ENCODE data around the gene LRBA.
"Not testable (repeated sequence)": the region's sequence is repeated elsewhere in the genome, so short reads cannot be mapped to it uniquely, and the experiment has no call there.

Gene LRBA

DNA sequence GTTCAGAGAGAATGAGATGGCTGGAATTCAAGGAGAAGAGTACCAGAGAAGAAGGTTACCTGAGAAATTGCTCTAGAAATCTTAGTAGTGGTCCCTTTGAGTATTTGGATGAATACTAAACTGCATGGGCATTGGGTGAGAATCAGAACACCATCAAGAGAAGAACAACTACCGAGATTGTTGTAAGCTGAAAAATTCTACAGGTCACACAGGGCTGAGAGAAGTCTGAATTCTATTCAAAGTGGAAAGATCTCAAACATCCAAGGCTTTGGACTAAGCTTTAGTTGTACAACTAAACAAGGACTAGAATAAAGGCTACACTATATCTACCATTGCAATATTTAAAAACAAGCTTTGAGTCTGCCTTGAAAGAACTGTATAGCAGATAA, 40.8 kb downstream of the LRBA start:
- no peak for DNase-seq

DNA sequence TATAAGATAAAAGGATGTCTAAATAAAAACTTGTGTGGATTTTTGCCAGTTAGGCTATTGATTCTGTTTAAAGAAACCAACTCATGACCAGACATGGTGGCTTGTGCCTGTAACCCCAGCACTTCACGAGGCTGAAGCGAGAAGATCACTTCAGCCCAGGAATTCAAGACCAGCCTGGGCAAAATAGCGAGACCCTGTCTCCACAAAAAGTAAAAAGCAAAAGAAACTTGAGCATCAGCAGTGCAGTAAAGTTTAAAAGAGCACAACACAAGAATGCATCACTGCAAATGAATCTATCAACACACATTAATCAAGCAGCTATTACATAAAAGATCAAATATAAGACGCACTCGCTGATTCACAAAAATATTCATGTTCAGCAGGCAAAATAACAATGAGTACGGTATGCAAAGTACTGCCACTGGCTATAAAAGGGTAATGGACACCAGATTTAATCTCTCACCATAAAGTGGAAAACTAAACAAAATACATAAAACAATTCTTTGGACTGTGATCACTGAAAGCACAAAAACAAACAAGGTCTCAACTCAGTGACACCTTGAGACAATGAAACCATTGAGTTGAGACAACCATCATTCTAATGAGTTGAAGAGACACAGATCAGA, 41.3 kb downstream of the LRBA start:
- DNase-seq: no peak

DNA sequence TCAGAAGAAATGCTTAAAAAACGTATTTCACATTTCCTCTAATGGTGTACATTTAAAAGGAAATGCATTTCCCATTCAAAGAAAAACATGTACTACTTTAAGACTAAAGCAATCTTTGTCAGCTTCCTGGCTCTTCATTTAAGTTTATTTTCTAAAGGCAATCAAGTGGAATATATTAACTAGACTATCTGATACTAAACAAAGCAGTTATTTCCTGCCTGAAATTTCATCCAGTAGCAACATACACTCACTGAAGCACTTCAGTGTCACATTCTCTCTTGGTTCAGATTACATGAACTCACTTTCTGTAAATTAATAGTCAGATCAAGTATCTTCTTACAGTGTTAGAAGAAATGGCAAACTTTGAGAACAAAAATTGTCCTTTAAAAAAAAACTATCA, 42.5 kb downstream of the LRBA start:
- DNase-seq: no peak

DNA sequence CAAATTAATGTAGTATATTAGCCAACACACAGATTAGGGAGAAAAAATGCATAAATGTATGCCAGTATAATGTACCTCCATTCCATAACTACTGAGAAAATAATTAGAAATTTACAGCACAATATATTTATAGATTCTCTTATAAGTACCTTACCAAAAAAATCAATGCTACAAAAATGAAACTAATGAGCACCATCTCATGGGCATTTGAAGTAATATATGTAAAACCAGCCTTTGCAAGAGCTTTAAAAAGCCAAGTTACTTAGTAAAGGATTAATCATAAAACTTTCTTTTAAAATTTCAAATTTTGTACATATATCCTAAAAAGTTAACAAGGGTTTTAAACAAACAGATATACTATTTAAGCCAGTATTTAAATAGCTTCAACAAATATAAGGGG, 43.2 kb downstream of the LRBA start:
- DNase-seq: no peak

DNA sequence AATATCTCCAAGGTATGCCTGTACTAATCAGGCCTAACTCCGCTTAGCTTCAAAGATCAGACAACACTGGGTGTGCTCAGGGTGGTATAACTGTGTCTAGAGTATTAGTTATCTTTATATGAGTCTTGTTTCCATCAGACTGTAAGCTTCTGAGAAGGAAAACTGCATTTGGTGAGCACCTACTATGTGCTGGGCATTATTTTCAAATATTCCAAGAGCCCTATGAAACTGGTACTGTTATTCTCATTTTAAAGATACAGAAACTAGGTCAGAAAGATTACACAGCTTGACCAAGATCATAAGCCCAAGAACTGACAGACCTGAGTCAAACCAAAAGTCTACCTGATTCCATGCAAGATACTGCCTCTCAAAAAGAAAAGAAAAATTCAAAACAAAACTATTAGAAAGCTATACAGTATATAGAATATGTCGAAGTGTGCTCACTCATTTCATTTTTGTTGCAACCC, 44.4 kb downstream of the LRBA start:
- DNase-seq: no peak

DNA sequence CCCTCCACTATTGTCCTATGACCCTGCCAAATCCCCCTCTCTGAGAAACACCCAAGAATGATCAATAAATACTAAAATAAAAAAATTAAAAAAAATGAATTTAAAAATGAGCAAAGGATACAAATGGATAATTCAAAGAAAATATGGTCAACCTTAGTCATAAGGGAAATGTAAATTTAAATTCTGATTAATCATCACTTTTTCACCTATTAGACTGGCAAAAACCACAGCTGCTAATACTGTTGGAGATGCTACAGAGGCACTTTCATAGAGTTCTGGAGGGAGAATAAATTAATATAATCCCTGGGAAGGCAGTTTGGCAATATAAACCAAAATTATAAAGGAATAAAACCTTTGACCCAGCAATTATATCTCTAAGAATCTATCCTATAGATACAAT, 50.3 kb downstream of the LRBA start:
- no peak for DNase-seq

DNA sequence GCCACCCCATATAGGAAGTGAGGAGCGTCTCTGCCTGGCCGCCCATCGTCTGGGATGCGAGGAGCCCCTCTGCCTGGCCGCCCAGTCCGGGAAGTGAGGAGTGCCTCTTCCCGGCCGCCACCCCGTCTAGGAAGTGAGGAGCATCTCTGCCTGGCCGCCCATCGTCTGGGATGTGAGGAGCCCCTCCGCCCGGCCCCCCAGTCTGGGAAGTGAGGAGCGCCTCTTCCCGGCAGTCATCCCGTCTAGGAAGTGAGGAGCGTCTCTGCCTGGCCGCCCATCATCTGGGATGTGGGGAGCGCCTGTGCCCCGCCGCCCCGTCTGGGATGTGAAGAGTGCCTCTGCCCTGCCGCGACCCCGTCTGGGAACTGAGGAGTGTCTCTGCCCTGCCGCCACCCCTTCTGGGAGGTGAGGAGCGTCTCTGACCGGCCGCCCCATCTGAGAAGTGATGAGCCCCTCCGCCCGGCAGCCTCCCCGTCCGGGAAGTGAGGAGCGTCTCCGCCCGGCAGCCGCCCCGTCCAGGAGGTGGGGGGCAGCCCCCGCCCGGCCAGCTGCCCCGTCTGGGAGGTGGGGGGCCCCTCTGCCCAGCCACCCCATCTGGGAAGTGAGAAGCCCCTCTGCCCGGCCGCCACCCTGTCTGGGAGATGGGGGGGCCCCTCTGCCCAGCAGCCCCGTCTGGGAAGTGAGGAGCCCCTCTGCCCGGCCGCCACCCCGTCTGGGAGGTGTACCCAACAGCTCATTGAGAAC, 51.3 kb downstream of the LRBA start:
- DNase-seq: not testable (repeated sequence)

DNA sequence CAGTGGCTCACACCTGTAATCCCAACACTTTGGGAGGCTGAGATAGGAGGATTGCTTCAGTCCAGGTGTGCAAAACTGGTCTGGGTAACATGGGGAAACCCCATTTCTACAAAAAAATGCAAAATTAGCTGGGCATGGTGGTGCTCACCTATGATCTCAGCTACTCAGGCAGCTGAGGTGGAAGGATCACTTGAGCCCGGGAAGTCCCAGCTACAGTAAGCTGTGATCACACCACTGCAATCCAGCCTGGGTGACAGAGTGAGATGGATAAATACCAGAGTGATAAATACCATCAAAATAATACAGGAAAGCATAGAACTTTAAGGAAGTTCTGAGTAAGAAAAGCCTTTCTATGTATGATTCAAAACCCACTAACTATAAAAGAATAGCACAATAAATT, 52.8 kb downstream of the LRBA start:
- DNase-seq: no peak

DNA sequence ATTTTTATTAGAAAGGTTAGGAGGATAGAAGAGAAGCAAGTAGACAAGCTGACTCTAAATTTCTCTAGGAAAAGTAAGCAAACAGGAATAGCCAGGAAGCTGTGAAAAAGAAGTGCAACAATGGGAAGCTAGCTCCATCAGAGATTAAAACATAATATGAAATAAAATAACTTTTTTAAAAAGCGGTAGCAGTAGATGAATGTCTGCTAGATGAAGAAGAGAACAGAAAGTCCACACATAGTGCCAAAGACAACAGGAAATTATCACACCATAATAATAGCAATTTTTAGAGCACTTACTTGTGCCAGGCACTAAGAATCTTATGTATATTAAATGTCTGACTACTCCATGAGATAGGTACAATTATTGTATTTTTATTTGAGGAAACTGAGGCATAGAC, 53.5 kb downstream of the LRBA start:
- DNase-seq: no peak

DNA sequence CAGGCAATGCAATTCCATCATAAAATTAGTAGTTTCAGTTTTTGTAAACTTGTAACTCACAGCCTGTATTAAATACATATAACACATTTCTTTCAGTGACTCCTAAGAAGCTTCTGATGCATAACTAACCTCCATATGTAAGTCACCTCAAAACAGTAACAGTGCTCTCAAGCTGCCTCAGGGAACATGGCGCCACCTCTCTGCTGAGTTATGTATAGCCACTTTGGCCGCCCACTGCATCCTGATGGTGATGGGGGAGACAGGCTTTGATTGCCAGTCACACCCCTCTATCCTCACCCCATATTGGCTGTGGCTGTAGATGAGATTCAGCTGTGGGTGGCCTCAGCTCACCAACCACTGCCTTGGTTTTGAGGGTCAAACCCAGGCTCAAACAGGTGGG, 54.3 kb downstream of the LRBA start:
- DNase-seq: no peak

DNA sequence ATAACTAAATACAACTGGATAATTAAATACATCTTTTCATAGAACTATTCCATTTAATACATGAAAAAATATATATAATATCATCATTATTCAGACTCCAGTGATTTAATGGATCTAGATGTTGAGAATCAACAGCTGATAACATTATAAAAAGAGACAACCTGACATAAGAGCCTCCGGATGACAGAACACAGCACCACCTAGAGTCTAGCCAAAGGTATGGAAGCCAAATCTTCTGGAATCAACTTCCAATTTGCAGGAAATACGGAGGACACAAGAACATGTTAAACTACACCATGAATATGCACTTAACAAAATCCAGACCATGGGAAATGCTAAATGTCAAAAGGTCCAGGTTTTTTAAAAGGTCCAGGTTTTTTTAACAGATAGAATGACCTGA, 55.0 kb downstream of the LRBA start:
- DNase-seq: no peak

DNA sequence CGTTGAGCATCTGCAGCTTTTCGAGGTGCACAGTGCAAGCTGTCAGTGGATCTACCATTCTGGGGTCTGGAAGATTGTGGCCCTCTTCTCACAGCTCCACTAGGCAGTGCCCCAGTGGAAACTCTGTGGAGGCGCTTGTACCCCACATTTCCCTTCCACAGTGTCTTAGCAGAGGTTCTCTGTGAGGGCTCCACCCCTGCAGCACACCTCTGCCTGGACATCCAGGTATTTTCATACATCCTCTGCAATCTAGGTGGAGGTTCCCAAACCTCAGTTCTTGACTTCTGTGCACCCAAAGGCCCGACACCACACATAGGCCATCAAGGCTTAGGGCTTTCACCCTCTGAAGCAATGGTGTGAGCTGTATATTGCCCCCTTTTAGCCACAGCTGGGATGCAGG, 57.1 kb downstream of the LRBA start:
- DNase-seq: not testable (repeated sequence)

DNA sequence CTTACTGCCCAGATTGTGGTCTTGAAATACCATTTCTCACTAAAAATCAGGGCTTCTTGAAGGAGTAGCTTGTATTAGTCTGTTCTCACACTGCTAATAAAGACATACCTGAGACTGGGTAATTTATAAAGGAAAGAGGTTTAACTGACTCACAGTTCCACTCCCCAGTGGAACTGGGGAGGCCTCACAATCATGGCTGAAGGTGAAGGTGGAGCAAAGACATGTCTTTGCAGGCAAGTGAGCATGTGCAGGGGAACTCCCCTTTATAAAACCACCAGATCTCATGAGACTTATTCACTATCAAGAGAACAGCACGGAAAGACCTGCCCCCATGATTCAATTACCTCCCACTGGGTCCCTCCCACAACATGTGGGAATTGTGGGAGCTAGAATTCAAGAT, 58.0 kb downstream of the LRBA start:
- DNase-seq: not testable (repeated sequence)

DNA sequence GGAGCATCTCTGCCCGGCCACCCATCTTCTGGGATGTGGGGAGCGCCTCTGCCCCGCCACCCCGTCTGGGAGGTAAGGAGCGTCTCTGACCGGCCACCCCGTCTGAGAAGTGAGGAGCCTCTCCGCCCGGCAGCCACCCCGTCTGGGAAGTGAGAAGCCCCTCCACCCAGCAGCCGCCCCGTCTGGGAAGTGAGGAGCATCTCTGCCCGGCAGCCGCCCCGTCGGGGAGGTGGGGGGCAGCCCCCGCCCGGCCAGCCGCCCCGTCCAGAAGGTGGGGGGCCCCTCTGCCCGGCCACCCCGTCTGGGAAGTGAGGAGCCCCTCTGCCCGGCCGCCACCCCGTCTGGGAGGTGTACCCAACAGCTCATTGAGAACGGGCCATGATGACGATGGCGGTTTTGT, 61.2 kb downstream of the LRBA start:
- DNase-seq: not testable (repeated sequence)

DNA sequence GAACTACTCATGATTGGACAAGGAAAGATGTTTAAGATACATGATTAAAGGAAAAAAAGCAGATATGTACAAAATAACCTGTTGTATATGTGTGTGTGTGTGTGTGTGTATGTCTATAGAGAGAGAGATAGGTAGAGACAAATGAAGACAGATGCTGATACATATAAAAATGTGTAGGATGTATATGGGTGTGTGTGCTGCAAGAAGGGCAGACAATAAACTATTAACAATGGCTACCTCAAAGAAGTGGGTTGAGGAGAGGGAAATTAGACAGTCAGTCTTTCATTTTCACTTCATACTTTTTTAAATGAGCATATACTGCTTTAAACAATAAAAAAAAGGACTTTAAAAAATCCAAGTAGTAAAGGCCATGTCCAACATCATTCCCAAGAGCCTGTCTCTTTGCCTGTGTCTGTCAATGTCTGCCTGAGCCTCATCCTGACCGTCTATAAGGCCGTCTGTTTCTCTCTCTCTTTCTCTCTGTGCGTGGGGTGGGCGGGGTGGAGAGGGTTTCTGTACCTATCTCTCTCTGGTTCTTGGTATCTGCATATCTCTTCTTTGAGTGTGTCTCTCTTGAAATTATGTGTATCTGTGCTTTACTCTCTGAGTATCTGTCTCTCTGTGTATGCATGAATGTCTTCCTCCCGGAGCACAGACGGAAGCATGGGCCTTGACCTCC, 62.8 kb downstream of the LRBA start:
- no peak for DNase-seq

DNA sequence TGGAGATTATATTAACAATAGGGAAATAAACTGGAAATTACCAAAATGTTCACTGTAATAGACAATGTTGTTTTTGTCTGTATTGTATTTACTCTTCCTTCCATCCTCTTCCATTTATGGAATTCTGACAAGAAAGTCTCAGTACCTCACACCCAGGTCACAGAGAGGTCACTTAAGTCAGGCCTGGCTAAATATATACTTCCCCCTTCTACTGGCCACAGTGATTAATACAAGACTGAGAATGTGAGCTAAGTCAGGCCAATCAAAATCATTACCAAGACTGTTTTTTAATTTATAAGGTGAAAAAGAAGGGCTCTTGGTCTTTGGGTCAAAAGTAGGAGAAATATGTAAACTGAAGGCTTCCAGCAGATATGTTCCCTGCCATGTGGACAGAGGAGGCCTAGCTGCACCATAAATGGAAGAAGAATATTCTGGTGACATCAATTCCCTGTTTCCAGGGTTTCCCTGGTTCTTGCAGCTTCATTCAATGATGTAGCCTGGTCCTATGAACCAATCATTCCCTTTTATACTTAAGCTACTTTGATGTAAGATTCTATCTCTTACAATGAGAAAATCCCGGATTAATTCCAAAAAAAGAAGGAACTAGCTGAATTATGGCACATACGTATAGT, 64.3 kb downstream of the LRBA start:
- no peak for DNase-seq

DNA sequence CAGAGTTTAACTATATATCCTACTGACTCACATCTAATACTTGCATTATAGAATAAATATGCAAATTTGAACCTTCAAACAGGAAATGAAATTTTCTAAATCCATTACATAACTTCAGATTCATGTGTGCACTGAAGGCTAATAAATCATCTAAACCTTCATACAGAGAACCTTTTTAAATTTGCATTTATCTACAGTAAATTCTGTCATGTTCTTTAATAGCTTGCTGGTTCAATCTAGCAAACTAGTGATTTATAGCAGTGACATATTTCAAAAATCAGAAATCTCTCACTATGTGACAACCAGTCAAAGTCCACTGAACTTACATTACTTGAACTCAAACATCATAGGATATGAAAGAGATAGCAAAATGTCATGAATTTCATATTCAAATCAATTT, 65.1 kb downstream of the LRBA start:
- DNase-seq: no peak

DNA sequence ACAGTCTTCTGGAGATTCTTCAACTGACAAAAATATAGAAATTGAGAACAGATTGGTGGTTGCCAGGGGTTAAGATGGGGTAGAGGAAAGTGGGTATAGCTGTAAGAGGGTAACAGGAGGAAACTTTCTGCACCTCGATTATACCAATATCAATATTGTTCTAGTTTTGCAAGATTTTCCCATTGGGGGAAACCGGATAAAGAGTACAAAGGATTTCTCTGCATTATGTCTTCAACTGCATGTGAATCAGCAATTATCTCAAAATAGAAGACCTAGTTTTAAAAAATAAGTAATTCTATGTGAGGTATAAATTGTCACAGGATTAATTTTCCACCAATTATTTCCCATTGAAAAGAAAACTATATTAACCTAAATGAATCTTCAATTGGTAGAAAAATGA, 65.7 kb downstream of the LRBA start:
- no peak for DNase-seq

DNA sequence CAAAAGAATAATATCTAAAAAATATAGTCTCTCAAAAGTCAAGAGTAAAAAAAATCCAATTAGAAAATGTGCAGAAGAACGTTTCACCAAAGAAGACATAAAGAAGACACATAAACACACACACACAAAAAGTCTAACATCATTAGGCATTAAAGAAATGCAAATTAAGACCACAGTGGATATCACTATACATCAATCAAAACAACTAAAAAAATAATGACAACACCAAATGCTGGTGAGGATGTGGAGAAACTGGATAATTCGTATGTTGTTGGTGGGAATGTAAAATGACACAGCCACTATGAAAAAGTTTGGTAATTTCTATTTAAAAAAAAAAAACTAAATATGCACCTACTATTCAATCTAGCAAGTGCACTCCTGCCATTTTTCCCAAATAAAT, 66.4 kb downstream of the LRBA start:
- no peak for DNase-seq

DNA sequence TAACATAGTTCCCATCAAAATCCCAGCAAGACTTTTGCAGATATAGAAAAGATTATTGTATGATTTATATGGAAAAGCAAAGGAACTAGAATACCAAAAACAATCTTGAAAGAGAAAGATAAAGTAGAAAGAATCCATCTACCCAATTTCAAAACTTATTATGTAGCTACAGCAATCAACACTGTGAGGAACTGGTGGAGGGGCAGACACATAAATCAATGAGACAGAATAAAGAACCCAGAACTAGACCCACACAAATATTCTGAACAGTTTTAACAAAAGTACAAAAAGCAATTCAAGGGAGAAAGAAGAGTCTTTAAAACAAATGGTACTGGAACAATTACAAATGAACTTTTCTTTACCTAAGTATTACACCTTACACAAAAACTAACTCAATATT, 67.0 kb downstream of the LRBA start:
- no peak for DNase-seq

DNA sequence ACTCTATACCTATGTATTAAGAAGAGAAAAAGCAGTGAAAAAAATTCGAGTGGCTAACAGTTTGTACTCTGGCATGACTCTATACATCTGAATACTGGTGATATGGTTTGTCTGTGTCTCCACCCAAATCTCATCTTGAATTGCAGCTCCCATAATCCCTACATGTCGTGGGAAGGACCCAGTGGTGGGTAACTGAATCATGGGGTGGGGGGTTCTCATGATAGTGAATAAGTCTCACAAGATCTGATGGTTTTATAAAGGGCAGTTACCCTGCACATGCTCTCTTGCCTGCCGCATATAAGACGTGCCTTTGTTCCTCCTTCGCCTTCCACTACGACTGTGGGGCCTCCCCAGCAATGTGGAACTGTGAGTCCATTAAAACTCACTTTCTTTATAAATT, 70.4 kb downstream of the LRBA start:
- no peak for DNase-seq

DNA sequence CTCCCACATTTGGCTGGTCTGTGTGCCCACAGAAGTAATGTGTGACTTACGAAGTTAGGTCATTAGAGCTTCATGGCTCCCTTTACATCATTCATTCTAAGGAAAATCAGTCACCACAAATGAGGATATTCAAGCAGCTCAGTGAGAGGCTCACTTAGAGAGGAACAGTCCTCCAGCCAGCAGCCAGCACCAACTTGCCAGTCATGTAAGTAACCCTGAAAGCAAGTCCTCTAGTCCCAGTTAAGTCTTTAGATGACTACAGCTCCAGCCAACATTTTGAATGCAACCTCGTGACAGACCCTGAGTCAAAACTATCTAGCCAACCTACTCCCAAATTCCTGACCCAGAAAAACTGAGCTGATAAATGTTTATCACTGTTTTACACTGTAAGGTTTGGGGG, 71.3 kb downstream of the LRBA start:
- DNase-seq: no peak

DNA sequence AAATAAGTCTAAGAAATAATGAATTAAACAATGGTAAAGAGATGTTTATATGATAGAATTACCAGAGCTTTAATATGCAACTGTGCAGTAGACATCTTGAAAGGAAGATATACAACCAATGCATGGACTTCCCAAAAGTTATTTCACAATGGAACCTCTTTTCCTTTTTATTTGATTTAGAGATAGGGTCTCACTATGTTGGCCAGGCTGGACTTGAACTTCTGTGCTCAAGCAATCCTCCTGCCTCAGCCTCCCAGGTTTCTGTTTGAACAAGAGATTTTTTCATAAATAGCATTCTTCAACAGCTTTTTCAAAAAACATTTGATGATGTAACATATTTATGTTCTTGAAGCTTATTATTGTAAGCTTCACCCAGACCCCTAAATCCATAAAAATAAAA, 72.0 kb downstream of the LRBA start:
- no peak for DNase-seq

DNA sequence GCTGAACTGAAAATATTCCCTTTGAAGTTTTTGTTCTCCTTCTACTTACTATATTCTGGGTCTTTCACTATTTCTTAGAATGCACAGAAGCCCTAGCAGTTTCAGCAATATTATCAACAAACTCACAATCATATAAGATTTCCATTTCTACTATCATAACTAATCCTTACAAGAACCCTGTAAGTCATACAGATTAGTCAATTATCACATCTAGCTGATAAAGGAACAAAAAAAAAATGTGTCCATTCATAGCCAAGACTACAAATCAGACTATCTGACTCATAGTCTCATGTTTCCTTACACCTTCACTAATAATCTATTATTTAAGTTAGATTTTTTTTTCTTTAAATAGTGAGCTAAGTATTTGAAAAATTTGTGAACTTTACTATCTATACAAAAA, 72.5 kb downstream of the LRBA start:
- DNase-seq: no peak
